CD14-positive monocyte (primary cell): ENCODE results near the gene SVIL. TPM values are rescaled to one million over a fixed set of nuclear protein-coding genes. Genes with fewer than 3 reads are reported as not detected.

ENCODE experiments used
- DNase-seq, 3 donors: peaks; one replicate each; pipeline ENCODE4 v3.0.0-alpha.2; 2011 to 2022
- H2AFZ ChIP-seq: 2 replicates; pipeline ENCODE4 v1.6.0; 2012; ENCODE audit warnings: mild to moderate bottlenecking, low read depth, low read length, inconsistent platforms; ENCODE audit not compliant: insufficient read depth, poor library complexity, severe bottlenecking
- H3K27ac ChIP-seq, 2 donors: 1 replicate in 1 of 2; 2 replicates in 1 of 2; pipeline ENCODE4 v1.5.1; 2012 to 2013; ENCODE audit warnings: low read length in 2 of 2, control low read depth in 1 of 2, inconsistent platforms in 1 of 2, low read depth in 1 of 2, mild to moderate bottlenecking in 1 of 2
- H3K27me3 ChIP-seq, 2 donors: one replicate each; pipeline versions ENCODE4 v1.6.0 to v1.6.1; 2011 to 2013; ENCODE audit warnings: low read length in 2 of 2; ENCODE audit not compliant: control insufficient read depth in 2 of 2, insufficient read depth in 2 of 2
- H3K36me3 ChIP-seq, 2 donors: replicated peaks in 1 of 2; 1 replicate in 1 of 2; 2 replicates in 1 of 2; pipeline versions ENCODE4 v1.5.1 to v1.6.1; 2012 to 2013; ENCODE audit warnings: low read length in 2 of 2, control low read depth in 1 of 2, inconsistent platforms in 1 of 2, mild to moderate bottlenecking in 1 of 2; ENCODE audit not compliant: insufficient read depth in 2 of 2, control insufficient read depth in 1 of 2
- H3K4me1 ChIP-seq, 2 donors: 1 replicate in 1 of 2; 2 replicates in 1 of 2; pipeline versions ENCODE4 v1.5.1 to v1.6.1; 2012 to 2013; ENCODE audit warnings: low read length in 2 of 2, control low read depth in 1 of 2, inconsistent platforms in 1 of 2, mild to moderate bottlenecking in 1 of 2, moderate library complexity in 1 of 2; ENCODE audit not compliant: insufficient read depth in 2 of 2, control insufficient read depth in 1 of 2
- H3K4me2 ChIP-seq: replicated peaks from 2 replicates; pipeline ENCODE3; 2012; ENCODE audit warnings: low read length, moderate library complexity, mild to moderate bottlenecking; ENCODE audit not compliant: poor library complexity, severe bottlenecking; ENCODE audit errors: extremely low read depth
- H3K4me3 ChIP-seq, 3 experiments: fragments of 200-600 bp in 1 of 3; sonication (generic) in 1 of 3; replicated peaks in 1 of 3; 1 replicate in 2 of 3; 2 replicates in 1 of 3; pipeline ENCODE4 v1.5.1; 2011 to 2013; ENCODE audit warnings: low read length in 3 of 3, mild to moderate bottlenecking in 3 of 3, control low read depth in 2 of 3, low read depth in 2 of 3, inconsistent platforms in 1 of 3, moderate library complexity in 1 of 3
- H3K79me2 ChIP-seq: 2 replicates; pipeline ENCODE4 v1.6.0; 2012; ENCODE audit warnings: mild to moderate bottlenecking, control low read depth, inconsistent platforms, low read length, moderate library complexity; ENCODE audit not compliant: insufficient read depth
- H3K9ac ChIP-seq: 2 replicates; pipeline ENCODE4 v1.6.0; 2017; ENCODE audit warnings: low read length, mild to moderate bottlenecking; ENCODE audit not compliant: insufficient read depth, poor library complexity, severe bottlenecking
- H3K9me3 ChIP-seq, 2 donors: replicated peaks in 1 of 2; 1 replicate in 1 of 2; 2 replicates in 1 of 2; pipeline versions ENCODE4 v1.5.1 to v1.6.1; 2012 to 2013; ENCODE audit warnings: low read length in 2 of 2, control low read depth in 1 of 2; ENCODE audit not compliant: control insufficient read depth in 1 of 2, insufficient read depth in 1 of 2
- H4K20me1 ChIP-seq: 2 replicates; pipeline ENCODE4 v1.6.0; 2012; ENCODE audit warnings: mild to moderate bottlenecking, low read length, control low read depth, moderate library complexity; ENCODE audit not compliant: insufficient read depth
- H3K27ac Mint-ChIP-seq, 7 donors: one replicate each; pipeline ENCODE4 v1.8.0; 2020; ENCODE audit warnings: mild to moderate bottlenecking in 7 of 7, mixed read lengths in 7 of 7, moderate library complexity in 6 of 7, inconsistent platforms in 2 of 7
- H3K27me3 Mint-ChIP-seq, 3 donors: one replicate each; pipeline ENCODE4 v1.8.0; 2021 to 2022; ENCODE audit warnings: low read depth in 3 of 3, mild to moderate bottlenecking in 3 of 3, mixed read lengths in 3 of 3, moderate library complexity in 3 of 3, inconsistent platforms in 1 of 3
- H3K36me3 Mint-ChIP-seq, 2 donors: one replicate each; pipeline ENCODE4 v1.8.0; 2020; ENCODE audit warnings: mixed read lengths in 2 of 2, inconsistent platforms in 1 of 2, mild to moderate bottlenecking in 1 of 2
- H3K4me1 Mint-ChIP-seq: one replicate; pipeline ENCODE4 v1.8.0; 2020; ENCODE audit warnings: mild to moderate bottlenecking, mixed read lengths
- H3K4me3 Mint-ChIP-seq, 2 donors: one replicate each; pipeline ENCODE4 v1.8.0; 2020; ENCODE audit warnings: mild to moderate bottlenecking in 2 of 2, mixed read lengths in 2 of 2, moderate library complexity in 1 of 2
- H3K9me3 Mint-ChIP-seq, 7 donors: one replicate each; pipeline ENCODE4 v1.8.0; 2020 to 2022; ENCODE audit warnings: mixed read lengths in 7 of 7, mild to moderate bottlenecking in 6 of 7, moderate library complexity in 6 of 7, inconsistent platforms in 2 of 7
- CTCF ChIP-seq: fragments of 200-600 bp; IDR thresholded peaks from one replicate; pipeline ENCODE4 v1.8.0; 2022; ENCODE audit warnings: antibody characterized with exemption, mild to moderate bottlenecking
- WGBS: methylation state at CpG from one replicate; pipeline ENCODE4 v1.1.5; 2013; ENCODE audit warnings: missing lambda C conversion rate; ENCODE audit not compliant: insufficient coverage; 5-methylcytosine and 5-hydroxymethylcytosine counted together
- intact Hi-C, 2 donors: fragments of 100-400 bp; cut with micrococcal nuclease; formaldehyde crosslinking; loops; one replicate each; pipeline versions ENCODE4 v1.15.0 to v1.15.1; 2023
- polyA plus RNA-seq, 3 donors: library from polyadenylated mRNA; depleted of rRNA in 1 of 3; unstranded in 2 of 3; stranded (reverse) in 1 of 3; fragments of 300-500 nt in 2 of 3; fragments of >200 nt in 1 of 3; fragmentation: Illumina TruSeq in 2 of 3; gene quantifications; 1 replicate in 2 of 3; 2 replicates in 1 of 3; pipeline ENCODE4 v1.2.3, GENCODE V29; 2012 to 2021

SVIL gene
- polyA plus RNA-seq, 3 donors = 2.1 to 14.3 (median 5.8) TPM

GRCh38 chr10:29448125-29448524 is 186.6 kb downstream of the SVIL start:
- Histone ChIP-seq H3K4me1 (peaks cover 6 to 10% of the 10 kb centered on the region in 2 donors), H3K9ac (no peak overlapping the region), H3K4me2 (no peak overlapping the region), H3K27me3 (no peaks in the 10 kb centered on the region), H3K27ac (no peak overlapping the region), H4K20me1 (peaks cover 22% of the 10 kb centered on the region), H3K9me3 (no peaks in the 10 kb centered on the region), H3K36me3 (no peaks in the 10 kb centered on the region), H3K4me3 (no peak overlapping the region), H2AFZ (no peak overlapping the region), H3K79me2 (no peaks in the 10 kb centered on the region)
- Mint-ChIP-seq H3K4me1 (peaks cover 22% of the 10 kb centered on the region), H3K36me3 (peaks cover 2 to 6% of the 10 kb centered on the region in 2 donors), H3K9me3 (no peaks in the 10 kb centered on the region), H3K27ac (no peak overlapping the region), H3K27me3 (no peaks in the 10 kb centered on the region), H3K4me3 (no peak overlapping the region)
- intact Hi-C loops = no loop called here
- DNase-seq = no peak
- TF ChIP-seq CTCF = no peak
- no CpG with 5 or more reads among the region's 7 CpGs for WGBS

- Mint-ChIP-seq H3K9me3 (peaks cover 0 to 1% (median 0%) of the 10 kb centered on the region in 7 donors), H3K36me3 (peaks cover 5 to 6% of the 10 kb centered on the region in 2 donors), H3K4me1 (peaks cover 22% of the 10 kb centered on the region), H3K27me3 (no peaks in the 10 kb centered on the region), H3K4me3 (no peak overlapping the region), H3K27ac (peak overlapping the region in 2 of 7 donors; percentile 26 to 40)
- peaks cover 17% of the 10 kb centered on the region for H4K20me1 ChIP-seq
- peak overlapping the region in 1 of 2 donors; percentile 36 for H3K27ac ChIP-seq
- peaks cover 6 to 10% of the 10 kb centered on the region in 2 donors for H3K4me1 ChIP-seq
- WGBS = no CpG with 5 or more reads among the region's 1 CpG
- no peak overlapping the region for H3K4me2 ChIP-seq
- no peaks in the 10 kb centered on the region for H3K9me3 ChIP-seq
- no peak for TF ChIP-seq CTCF
- no peaks in the 10 kb centered on the region for H3K79me2 ChIP-seq
- no peaks in the 10 kb centered on the region for H3K36me3 ChIP-seq
- intact Hi-C loops = no loop called here
- H3K27me3 ChIP-seq = no peaks in the 10 kb centered on the region
- DNase-seq = no peak
- H3K4me3 ChIP-seq = no peak overlapping the region
- no peak overlapping the region for H2AFZ ChIP-seq
- H3K9ac ChIP-seq = no peak overlapping the region
These were observed 188.4 kb downstream of the SVIL start for GRCh38 chr10:29446327-29446726.
